Lung (tissue), 12 donors: Measurements from ENCODE around the gene BCO2. TPM values are rescaled to one million over a fixed set of nuclear protein-coding genes. Genes with fewer than 3 reads are reported as not detected.

ENCODE experiments used
- ATAC-seq: fragments of 200-7000 bp; cut with Tn5 transposase; one replicate; pipeline ENCODE4 v1.9.1; 2020; ENCODE audit warnings: moderate number of reproducible peaks; ENCODE audit not compliant: insufficient read depth, low FRiP score
- DNase-seq, 3 donors: peaks; one replicate each; pipeline ENCODE4 v3.0.0-alpha.2; 2013 to 2017
- H3K27ac ChIP-seq, 2 donors: one replicate each; pipeline ENCODE4 v1.5.1; 2013; ENCODE audit warnings: mild to moderate bottlenecking in 2 of 2, moderate library complexity in 2 of 2, control low read depth in 1 of 2, inconsistent platforms in 1 of 2, low read depth in 1 of 2, low read length in 1 of 2
- H3K27me3 ChIP-seq, 3 donors: one replicate each; pipeline ENCODE4 v1.5.1; 2013; ENCODE audit warnings: low read length in 2 of 3; ENCODE audit not compliant: control insufficient read depth in 3 of 3, insufficient read depth in 3 of 3
- H3K36me3 ChIP-seq, 4 donors: one replicate each; pipeline ENCODE4 v1.5.1; 2013; ENCODE audit warnings: low read length in 4 of 4, mild to moderate bottlenecking in 1 of 4, moderate library complexity in 1 of 4; ENCODE audit not compliant: control insufficient read depth in 4 of 4, insufficient read depth in 4 of 4
- H3K4me1 ChIP-seq, 5 donors: one replicate each; pipeline ENCODE4 v1.5.1; 2013; ENCODE audit warnings: low read length in 5 of 5, mild to moderate bottlenecking in 2 of 5, moderate library complexity in 1 of 5; ENCODE audit not compliant: control insufficient read depth in 5 of 5, insufficient read depth in 5 of 5
- H3K4me3 ChIP-seq: one replicate; pipeline ENCODE4 v1.5.1; 2013; ENCODE audit warnings: mild to moderate bottlenecking, control low read depth, moderate library complexity
- H3K9ac ChIP-seq, 2 donors: one replicate each; pipeline ENCODE4 v1.5.1; 2013; ENCODE audit warnings: low read length in 2 of 2, control low read depth in 1 of 2; ENCODE audit not compliant: insufficient read depth in 1 of 2
- H3K9me3 ChIP-seq, 4 donors: one replicate each; pipeline ENCODE4 v1.5.1; 2013; ENCODE audit warnings: low read length in 3 of 4, mild to moderate bottlenecking in 1 of 4, moderate library complexity in 1 of 4; ENCODE audit not compliant: control insufficient read depth in 4 of 4, insufficient read depth in 3 of 4
- CTCF ChIP-seq: IDR thresholded peaks from 2 replicates; pipeline ENCODE4 v1.5.1; 2012; ENCODE audit warnings: mild to moderate bottlenecking; ENCODE audit errors: control extremely low read depth, extremely low read depth
- WGBS, 2 donors: extraction: QIAGEN DNeasy Blood & Tissue Kit; methylation state at CpG; one replicate each; pipeline ENCODE4 v1.1.7; 2013; 5-methylcytosine and 5-hydroxymethylcytosine counted together
- polyA plus RNA-seq, 2 donors: library from polyadenylated mRNA; stranded (reverse); fragments of 200-250 nt; gene quantifications; one replicate each; pipeline ENCODE4 v1.2.1, GENCODE V29; 2013
- total RNA-seq, 2 donors: library from RNA; depleted of rRNA in 1 of 2; stranded (reverse); fragments of >200 nt in 1 of 2; gene quantifications; one replicate each; pipeline ENCODE4 v1.2.1, GENCODE V29; 2014 to 2021
- donor health status: control.
- donor health status: control.
- donor health status: Bipolar disorder and iron deficiency.
- donor health status: healthy.
- donor health status: DM: yes; HTN: yes; CAD: no.

The BCO2 gene
- total and polyA plus RNA-seq, 4 donors = 2.8 to 20.3 (median 6.7) TPM

DNA sequence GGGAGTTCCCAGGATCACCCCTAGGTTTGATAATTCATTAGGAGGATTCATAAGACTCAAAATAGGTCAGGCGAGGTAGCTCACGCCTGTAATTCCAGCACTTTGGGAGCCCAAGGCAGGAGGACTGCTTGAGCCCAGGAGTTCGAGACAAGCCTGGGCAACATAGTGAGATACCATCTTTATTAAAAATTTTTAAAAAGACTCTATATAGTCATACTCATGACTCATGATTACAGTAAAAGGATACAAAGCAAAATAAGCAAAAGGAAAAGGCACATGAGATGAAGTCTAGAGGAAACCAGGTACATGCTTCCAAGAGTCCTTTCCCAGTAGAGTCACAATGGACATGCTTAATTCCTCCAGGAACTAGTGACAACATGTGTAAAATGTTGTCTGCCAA, 37.0 kb downstream of the BCO2 start:
- 92 to 96% methylated on average over 3 of the region's 3 CpGs for WGBS, 2 donors

DNA sequence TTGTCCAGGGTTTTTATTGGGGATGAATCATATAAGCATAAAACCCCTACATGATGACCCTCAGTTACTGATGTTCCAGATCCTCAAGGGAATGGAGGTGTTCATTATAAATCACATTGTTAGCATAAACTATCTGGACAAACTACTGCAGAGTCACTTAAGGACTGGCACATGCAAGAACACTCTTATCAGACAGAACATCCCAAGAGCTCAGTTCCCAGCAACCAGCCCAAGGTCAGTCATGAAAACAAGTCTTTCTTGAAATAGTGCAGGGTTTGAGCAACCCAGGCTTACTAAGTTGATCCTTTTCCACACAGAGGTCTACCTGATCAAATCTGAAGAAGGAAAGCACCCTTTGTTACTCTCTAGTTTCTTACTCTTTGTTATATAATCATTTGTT, 37.4 kb downstream of the BCO2 start:
- ATAC-seq (no peak), DNase-seq (no peak)
- TF ChIP-seq CTCF = no peak
- Histone ChIP-seq H3K9me3 (no peaks in the 10 kb centered on the region), H3K9ac (no peak overlapping the region), H3K27me3 (no peaks in the 10 kb centered on the region), H3K36me3 (peaks cover 0 to 3% (median 0%) of the 10 kb centered on the region in 4 donors), H3K4me1 (peaks cover 0 to 10% (median 6%) of the 10 kb centered on the region in 5 donors), H3K4me3 (no peak overlapping the region), H3K27ac (no peak overlapping the region)

More for the DNA sequence above, 37.0 kb downstream of the BCO2 start:
- TF ChIP-seq CTCF = no peak
- DNase-seq = no peak
- Histone ChIP-seq H3K4me3 (no peak overlapping the region), H3K27ac (no peak overlapping the region), H3K36me3 (peaks cover 0 to 3% (median 0%) of the 10 kb centered on the region in 4 donors), H3K27me3 (no peaks in the 10 kb centered on the region), H3K9ac (no peak overlapping the region), H3K4me1 (peaks cover 0 to 10% (median 6%) of the 10 kb centered on the region in 5 donors), H3K9me3 (no peaks in the 10 kb centered on the region)
- no peak for ATAC-seq

GRCh38 chr11:112213753-112214152, 38.4 kb downstream of the BCO2 start:
- ATAC-seq (no peak), DNase-seq (no peak)
- Histone ChIP-seq H3K9ac (no peak overlapping the region), H3K4me3 (no peak overlapping the region), H3K9me3 (no peaks in the 10 kb centered on the region), H3K4me1 (peaks cover 0 to 10% (median 6%) of the 10 kb centered on the region in 5 donors), H3K36me3 (peaks cover 0 to 3% (median 0%) of the 10 kb centered on the region in 4 donors), H3K27me3 (no peaks in the 10 kb centered on the region), H3K27ac (no peak overlapping the region)
- WGBS, 2 donors = 72 to 86% methylated on average over 4 of the region's 4 CpGs
- TF ChIP-seq CTCF = no peak

DNA sequence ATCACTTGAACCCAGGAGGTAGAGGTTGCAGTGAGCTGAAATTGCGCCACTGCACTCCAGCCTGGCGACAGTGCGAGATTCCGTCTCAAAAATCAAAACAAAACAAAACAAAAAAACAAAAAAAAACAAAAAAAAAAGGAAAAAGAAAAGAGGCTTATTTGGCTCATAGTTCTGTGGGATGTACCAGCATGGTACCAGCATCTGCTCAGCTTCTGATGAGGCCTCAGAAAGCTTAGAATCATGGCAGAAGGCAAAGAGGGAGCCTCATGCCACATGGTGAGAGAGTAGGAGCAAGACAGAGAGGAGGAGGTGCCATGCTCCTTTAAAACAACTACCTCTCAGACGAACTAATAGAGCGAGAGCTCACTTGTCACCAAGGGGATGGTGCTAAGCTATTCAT, 40.3 kb downstream of the BCO2 start:
- DNase-seq = no peak
- no peak overlapping the region for H3K27ac ChIP-seq
- 90 to 91% methylated on average over 6 of the region's 6 CpGs for WGBS, 2 donors

More for the DNA sequence above, 40.3 kb downstream of the BCO2 start:
- Histone ChIP-seq H3K9me3 (no peaks in the 10 kb centered on the region), H3K27me3 (no peaks in the 10 kb centered on the region), H3K36me3 (peaks cover 0 to 3% (median 0%) of the 10 kb centered on the region in 4 donors), H3K4me3 (no peak overlapping the region), H3K4me1 (peaks cover 0 to 10% (median 6%) of the 10 kb centered on the region in 5 donors), H3K9ac (no peak overlapping the region)
- no peak for TF ChIP-seq CTCF
- ATAC-seq = no peak
